ENCODE results near the gene ZDHHC4. TPM values are rescaled to one million over a fixed set of nuclear protein-coding genes. Genes with fewer than 3 reads are reported as not detected.
"Not testable (repeated sequence)": the region's sequence is repeated elsewhere in the genome, so short reads cannot be mapped to it uniquely, and the experiment has no call there.

Gene ZDHHC4
- total RNA-seq, 1 donor from 2014 or later = 31.2 TPM

GRCh38 chr7:6631605-6632004 is 54.4 kb downstream of the ZDHHC4 start:
- intact Hi-C loops (cut with micrococcal nuclease) = no loop called here

- intact Hi-C loops (cut with micrococcal nuclease) = no loop called here
These were observed 56.8 kb downstream of the ZDHHC4 start for GRCh38 chr7:6634021-6634420.

DNA sequence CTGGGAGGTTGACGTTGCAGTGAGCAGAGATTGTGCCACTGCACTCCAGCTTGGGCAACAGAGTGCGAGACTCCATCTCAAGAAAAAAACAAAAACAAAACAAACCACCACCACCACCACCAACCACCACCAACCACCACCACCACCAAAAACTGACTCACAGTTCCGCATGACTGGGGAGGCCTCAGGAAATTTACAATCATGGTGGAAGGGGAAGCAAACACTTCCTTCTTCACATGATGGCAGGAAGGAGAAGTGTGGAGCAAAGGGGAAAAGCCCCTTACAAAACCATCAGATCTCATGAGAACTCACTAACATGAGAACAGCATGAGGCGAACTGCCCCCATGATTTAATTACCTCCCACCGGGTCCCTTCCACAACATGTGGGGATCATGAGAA is 57.7 kb downstream of the ZDHHC4 start:
- intact Hi-C loops (cut with micrococcal nuclease) = not testable (repeated sequence)

DNA sequence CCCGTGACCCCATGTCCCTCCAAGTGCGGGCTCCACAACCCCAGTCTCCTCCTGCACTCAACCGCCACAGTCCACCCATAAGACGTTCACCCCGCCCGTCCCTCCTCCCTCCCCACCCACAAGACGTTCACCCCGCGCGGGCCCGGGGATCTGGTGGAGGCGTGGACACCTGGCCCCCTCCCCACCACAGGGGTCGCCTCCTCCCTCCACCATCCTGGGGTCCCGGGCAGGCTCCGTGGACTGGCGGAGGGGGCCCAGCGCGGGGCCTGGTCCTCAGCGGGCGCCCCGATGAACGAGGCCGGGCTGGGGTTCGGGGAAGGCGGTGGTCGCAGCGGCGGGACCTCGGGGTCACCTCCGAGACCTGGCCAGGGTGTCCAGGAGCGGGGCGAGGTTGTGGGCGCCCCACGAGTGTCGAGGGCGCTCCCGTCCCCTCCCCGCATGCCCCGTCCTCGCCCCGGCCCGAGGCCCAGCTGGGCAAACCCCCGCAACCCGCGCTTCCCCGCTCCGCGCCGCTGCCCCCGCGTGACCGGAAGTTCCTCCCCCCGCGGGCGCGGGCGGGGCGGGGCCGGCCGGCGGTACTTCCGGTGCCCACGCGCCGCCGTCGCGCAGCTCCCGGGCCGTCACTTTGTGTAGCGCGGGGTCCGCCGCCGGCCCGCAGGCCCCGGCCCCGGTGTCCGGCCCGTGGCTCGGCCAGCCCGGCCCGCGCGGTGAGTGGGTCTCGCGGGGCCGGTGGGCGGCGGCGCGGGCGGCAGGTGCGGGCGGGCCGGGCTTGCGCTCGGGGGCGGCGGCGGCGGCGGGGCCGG is 59.7 kb downstream of the ZDHHC4 start, which contains the start of gene ZNF316:
Gene ZNF316 (plus strand): TSS at position 578 of the 803 bp plus-strand sequence. CDS start 5,092 bp downstream, outside the sequence.
- intact Hi-C loops (cut with micrococcal nuclease) = loop anchor here (1.0 kb wide), 1 partner anchor 69 kb away; the partner anchor contains the start of gene ZNF12

- intact Hi-C loops (cut with micrococcal nuclease) = loop anchor here (1.0 kb wide), 1 partner anchor 69 kb away; the partner anchor contains the start of gene ZNF12
These were observed 60.4 kb downstream of the ZDHHC4 start for GRCh38 chr7:6637544-6638229.

Other genes with a start within 250 kb of the ZDHHC4 start
- 8.3 and 8.8 TPM in 2 replicates for gene FAM220A, start 228.5 kb upstream of the ZDHHC4 start, total RNA-seq
- 149 and 150 TPM in 2 replicates for gene RAC1, start 202.9 kb upstream of the ZDHHC4 start, total RNA-seq
- gene DAGLB, start 129.5 kb upstream of the ZDHHC4 start, total RNA-seq = 17.5 and 19.3 TPM in 2 replicates
- 58.0 and 58.2 TPM in 2 replicates for gene KDELR2, start 93.3 kb upstream of the ZDHHC4 start, total RNA-seq
- gene GRID2IP, start 26.0 kb upstream of the ZDHHC4 start, total RNA-seq = 0.07 TPM in 1 of 2 replicates, not detected in the other
- 41.2 and 41.8 TPM in 2 replicates for gene INTS15, start 12.6 kb downstream of the ZDHHC4 start, total RNA-seq
- 0.14 and 0.16 TPM in 2 replicates for gene ZNF853, start 38.2 kb downstream of the ZDHHC4 start, total RNA-seq
- gene ZNF316, start 59.9 kb downstream of the ZDHHC4 start, total RNA-seq = 21.5 and 22.5 TPM in 2 replicates
- 20.9 and 22.7 TPM in 2 replicates for gene ZNF12, start 129.5 kb downstream of the ZDHHC4 start, total RNA-seq
- gene RSPH10B2, start 176.6 kb downstream of the ZDHHC4 start, total RNA-seq = 0.20 and 1.2 TPM in 2 replicates
- 76.7 and 93.1 TPM in 2 replicates for gene CCZ1B, start 248.8 kb downstream of the ZDHHC4 start, total RNA-seq